Natural killer cell (primary cell): ENCODE measurements around the gene SOCS4. TPM values are rescaled to one million over a fixed set of nuclear protein-coding genes. Genes with fewer than 3 reads are reported as not detected.
A peak's percentile ranks its signal among the peaks of the same experiment; 100 is the strongest.
"Not testable (repeated sequence)": the region's sequence is repeated elsewhere in the genome, so short reads cannot be mapped to it uniquely, and the experiment has no call there.

Source experiments
- ATAC-seq, 3 donors: fragments of 150-1000 bp in 2 of 3; fragments of 200-7000 bp in 1 of 3; cut with Tn5 transposase; 1 replicate in 1 of 3; 2 replicates in 2 of 3; pipeline ENCODE4 v1.10.0; 2021; ENCODE audit warnings: mild to moderate bottlenecking in 2 of 3, moderate library complexity in 2 of 3
- DNase-seq, 2 donors: peaks; one replicate each; pipeline versions ENCODE4 v3.0.0 to v3.0.0-alpha.2; 2013 to 2021; ENCODE audit warnings: mixed read lengths in 1 of 2
- H3K27ac ChIP-seq: one replicate; pipeline ENCODE4 v1.5.1; 2013; ENCODE audit warnings: mild to moderate bottlenecking, low read length
- H3K27me3 ChIP-seq: one replicate; pipeline ENCODE4 v1.6.1; 2013; ENCODE audit warnings: low read length; ENCODE audit not compliant: control insufficient read depth, insufficient read depth
- H3K36me3 ChIP-seq: one replicate; pipeline ENCODE4 v1.6.1; 2013; ENCODE audit warnings: low read length; ENCODE audit not compliant: control insufficient read depth, insufficient read depth
- H3K4me1 ChIP-seq: one replicate; pipeline ENCODE4 v1.6.1; 2013; ENCODE audit warnings: low read length; ENCODE audit not compliant: control insufficient read depth, insufficient read depth
- H3K4me3 ChIP-seq: one replicate; pipeline ENCODE4 v1.5.1; 2013; ENCODE audit warnings: low read length
- H3K9me3 ChIP-seq: one replicate; pipeline ENCODE4 v1.6.1; 2013; ENCODE audit warnings: low read length; ENCODE audit not compliant: control insufficient read depth, insufficient read depth
- H3K27ac Mint-ChIP-seq, 2 donors: one replicate each; pipeline ENCODE4 v1.8.0; 2022; ENCODE audit warnings: mild to moderate bottlenecking in 2 of 2, mixed read lengths in 2 of 2, moderate library complexity in 1 of 2
- H3K27me3 Mint-ChIP-seq, 2 donors: one replicate each; pipeline ENCODE4 v1.8.0; 2022; ENCODE audit warnings: low read depth in 2 of 2, mixed read lengths in 2 of 2
- H3K36me3 Mint-ChIP-seq: one replicate; pipeline ENCODE4 v1.8.0; 2022; ENCODE audit warnings: mixed read lengths
- H3K4me1 Mint-ChIP-seq, 2 donors: one replicate each; pipeline ENCODE4 v1.8.0; 2022; ENCODE audit warnings: mixed read lengths in 2 of 2
- H3K4me3 Mint-ChIP-seq: one replicate; pipeline ENCODE4 v1.8.0; 2022; ENCODE audit warnings: mild to moderate bottlenecking, moderate library complexity, mixed read lengths
- H3K9me3 Mint-ChIP-seq, 2 donors: one replicate each; pipeline ENCODE4 v1.8.0; 2022; ENCODE audit warnings: mixed read lengths in 2 of 2
- CTCF ChIP-seq: fragments of 200-600 bp; IDR thresholded peaks from one replicate; pipeline ENCODE4 v1.8.0; 2022; ENCODE audit warnings: antibody characterized with exemption
- WGBS: methylation state at CpG from one replicate; pipeline ENCODE4 v1.1.7; 2013; ENCODE audit warnings: missing lambda C conversion rate; ENCODE audit not compliant: insufficient coverage; 5-methylcytosine and 5-hydroxymethylcytosine counted together
- intact Hi-C: fragments of 100-400 bp; cut with micrococcal nuclease; formaldehyde crosslinking; loops from one replicate; pipeline ENCODE4 v1.14.2; 2022
- total RNA-seq, 4 donors: library from RNA; stranded (reverse); fragments of 120-200 nt in 1 of 4; gene quantifications; one replicate each; pipeline versions ENCODE4 v1.2.3 to v1.2.4, GENCODE V29; 2013 to 2022

Gene SOCS4
- total RNA-seq, 3 donors from 2014 or later (not counting 1 experiment from before 2014, with no cell fraction given), result 17.6 to 21.9 (median 21.9) TPM

DNA sequence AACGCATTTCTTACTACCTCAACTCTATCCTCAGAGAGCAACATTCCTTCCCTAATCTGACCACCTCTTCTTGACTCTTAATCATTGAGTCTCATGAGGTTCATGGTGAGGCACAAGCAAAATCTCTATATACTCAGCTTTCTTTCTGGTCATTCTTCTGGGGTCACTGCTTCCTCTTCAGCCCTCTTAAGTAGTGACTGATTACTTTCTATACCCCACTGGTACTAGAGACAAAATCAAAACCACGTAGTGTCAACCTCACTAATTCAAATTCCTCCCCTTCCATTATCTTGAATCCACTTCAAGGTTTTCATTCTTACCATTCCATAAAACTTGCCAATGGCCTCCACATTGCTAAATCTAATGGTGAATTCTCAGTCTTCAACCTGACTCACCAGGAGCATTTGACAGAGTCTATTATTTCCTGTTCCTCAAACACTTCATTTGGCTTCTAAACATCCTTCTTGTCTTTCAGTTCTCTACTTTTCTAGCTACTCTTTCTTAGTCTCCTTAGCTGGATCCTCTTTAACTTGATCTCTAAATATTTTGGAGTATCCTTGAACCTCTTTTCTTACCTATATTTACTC is 7.0 kb upstream of the SOCS4 start:
- H3K27ac Mint-ChIP-seq, result no peak overlapping the region
- no peaks in the 10 kb centered on the region for H3K9me3 ChIP-seq

GRCh38 chr14:55024365-55024764 is 2.7 kb upstream of the SOCS4 start:
- DNase-seq, H3K4me3 ChIP-seq, H3K27me3 Mint-ChIP-seq, H3K27ac ChIP-seq, H3K9me3 Mint-ChIP-seq, ATAC-seq, H3K36me3 Mint-ChIP-seq, H3K36me3 ChIP-seq, H3K4me3 Mint-ChIP-seq, H3K27ac Mint-ChIP-seq, H3K4me1 ChIP-seq, H3K27me3 ChIP-seq, H3K9me3 ChIP-seq: not testable (repeated sequence)
- intact Hi-C loops, result loop anchor here (10.0 kb wide), 1 partner anchor 120 kb away; the partner anchor contains the start of gene GCH1
- WGBS, result 100% methylated on average over 2 of the region's 5 CpGs
- peaks cover 32 to 36% of the 10 kb centered on the region in 2 donors for H3K4me1 Mint-ChIP-seq

More for the DNA sequence above, 7.0 kb upstream of the SOCS4 start:
- 98% methylated on average over 2 of the region's 2 CpGs for WGBS
- Mint-ChIP-seq H3K36me3 (no peaks in the 10 kb centered on the region), H3K4me3 (no peak overlapping the region), H3K4me1 (no peaks in the 10 kb centered on the region), H3K27me3 (no peaks in the 10 kb centered on the region), H3K9me3 (no peaks in the 10 kb centered on the region)
- intact Hi-C loops, result loop anchor here (10.0 kb wide), 1 partner anchor 115 kb away; the partner anchor contains the start of gene GCH1
- Histone ChIP-seq H3K27me3 (no peaks in the 10 kb centered on the region), H3K27ac (no peak overlapping the region), H3K4me1 (no peaks in the 10 kb centered on the region), H3K4me3 (no peak overlapping the region), H3K36me3 (no peaks in the 10 kb centered on the region)
- no peak for TF ChIP-seq CTCF
- ATAC-seq (no peak), DNase-seq (no peak)

DNA sequence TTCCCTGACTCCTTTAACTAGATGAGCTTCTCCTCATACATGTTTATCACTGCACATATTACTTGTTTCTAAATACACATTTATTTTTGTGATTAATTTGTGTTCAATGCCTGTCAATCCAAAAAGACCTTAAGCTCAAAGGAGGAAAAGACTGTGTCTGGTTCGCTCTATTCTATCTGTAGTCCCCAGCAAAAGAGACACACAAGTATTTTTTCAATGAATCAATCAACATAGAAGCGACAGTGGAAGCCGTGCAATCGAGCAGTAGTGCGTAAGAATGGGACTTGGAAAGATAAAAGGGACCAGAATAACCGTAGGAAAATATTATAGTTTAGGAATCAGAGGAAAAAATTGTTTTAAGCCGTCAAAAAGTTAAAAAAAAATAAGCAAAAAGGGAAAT is 1.1 kb upstream of the SOCS4 start:
- peak overlapping the region; percentile 92 to 93 for H3K27ac Mint-ChIP-seq
- DNase-seq (no peak), ATAC-seq (no peak)
- H3K27me3 ChIP-seq, result no peaks in the 10 kb centered on the region
- no peaks in the 10 kb centered on the region for H3K9me3 Mint-ChIP-seq
- H3K4me1 ChIP-seq, result no peaks in the 10 kb centered on the region
- no peaks in the 10 kb centered on the region for H3K9me3 ChIP-seq
- no peaks in the 10 kb centered on the region for H3K36me3 Mint-ChIP-seq
- no peak overlapping the region for H3K27ac ChIP-seq
- intact Hi-C loops, result loop anchor here (10.0 kb wide), 1 partner anchor 121 kb away; the partner anchor contains the start of gene GCH1
- no peak for TF ChIP-seq CTCF
- peaks cover 32 to 36% of the 10 kb centered on the region in 2 donors for H3K4me1 Mint-ChIP-seq
- WGBS, result 54% methylated on average over 7 of the region's 7 CpGs
- H3K4me3 Mint-ChIP-seq, result peak overlapping the region; percentile 94
- no peaks in the 10 kb centered on the region for H3K36me3 ChIP-seq
- H3K27me3 Mint-ChIP-seq, result no peaks in the 10 kb centered on the region
- H3K4me3 ChIP-seq, result no peak overlapping the region

DNA sequence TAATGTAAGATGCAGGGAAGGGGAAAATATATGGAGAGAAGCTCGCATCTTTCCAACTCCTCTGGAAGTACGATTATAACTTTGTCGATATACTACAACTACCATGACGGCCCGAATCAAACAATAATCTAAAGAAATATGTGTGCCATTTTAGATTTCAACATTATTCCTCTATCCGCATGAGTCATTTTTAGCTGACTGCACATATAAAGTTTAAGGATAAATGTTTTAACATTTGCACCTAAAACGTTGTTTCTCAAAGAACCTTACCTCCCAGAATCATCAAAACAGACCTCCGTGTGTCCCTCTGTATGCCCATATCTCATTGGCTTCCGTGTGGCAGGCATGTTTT is 619 bp upstream of the SOCS4 start:
- H3K4me1 Mint-ChIP-seq, result peaks cover 32 to 36% of the 10 kb centered on the region in 2 donors
- H3K9me3 Mint-ChIP-seq, result no peaks in the 10 kb centered on the region
- no peaks in the 10 kb centered on the region for H3K4me1 ChIP-seq
- peak overlapping the region; percentile 94 for H3K4me3 Mint-ChIP-seq
- peak overlapping the region; percentile 92 to 93 for H3K27ac Mint-ChIP-seq
- peak overlapping the region; percentile 85 for H3K27ac ChIP-seq
- ATAC-seq, result no peak
- H3K4me3 ChIP-seq, result peak overlapping the region; percentile 83
- DNase-seq, result no peak
- intact Hi-C loops, result loop anchor here (10.0 kb wide), 1 partner anchor 122 kb away; the partner anchor contains the start of gene GCH1
- H3K27me3 Mint-ChIP-seq, result no peaks in the 10 kb centered on the region
- H3K9me3 ChIP-seq, result no peaks in the 10 kb centered on the region
- no peak for TF ChIP-seq CTCF
- 4% methylated on average over 9 of the region's 9 CpGs for WGBS
- H3K36me3 Mint-ChIP-seq, result no peaks in the 10 kb centered on the region
- no peaks in the 10 kb centered on the region for H3K27me3 ChIP-seq
- no peaks in the 10 kb centered on the region for H3K36me3 ChIP-seq
